ENCODE results near the gene L2HGDH. TPM values are rescaled to one million over a fixed set of nuclear protein-coding genes. Genes with fewer than 3 reads are reported as not detected.

L2HGDH gene
- total and polyA plus RNA-seq, 9 of the 15 experiments (the other 6 are each of a cell fraction or from before 2014, with no cell fraction given), result 1.7 to 16.1 (median 10.5) TPM

DNA sequence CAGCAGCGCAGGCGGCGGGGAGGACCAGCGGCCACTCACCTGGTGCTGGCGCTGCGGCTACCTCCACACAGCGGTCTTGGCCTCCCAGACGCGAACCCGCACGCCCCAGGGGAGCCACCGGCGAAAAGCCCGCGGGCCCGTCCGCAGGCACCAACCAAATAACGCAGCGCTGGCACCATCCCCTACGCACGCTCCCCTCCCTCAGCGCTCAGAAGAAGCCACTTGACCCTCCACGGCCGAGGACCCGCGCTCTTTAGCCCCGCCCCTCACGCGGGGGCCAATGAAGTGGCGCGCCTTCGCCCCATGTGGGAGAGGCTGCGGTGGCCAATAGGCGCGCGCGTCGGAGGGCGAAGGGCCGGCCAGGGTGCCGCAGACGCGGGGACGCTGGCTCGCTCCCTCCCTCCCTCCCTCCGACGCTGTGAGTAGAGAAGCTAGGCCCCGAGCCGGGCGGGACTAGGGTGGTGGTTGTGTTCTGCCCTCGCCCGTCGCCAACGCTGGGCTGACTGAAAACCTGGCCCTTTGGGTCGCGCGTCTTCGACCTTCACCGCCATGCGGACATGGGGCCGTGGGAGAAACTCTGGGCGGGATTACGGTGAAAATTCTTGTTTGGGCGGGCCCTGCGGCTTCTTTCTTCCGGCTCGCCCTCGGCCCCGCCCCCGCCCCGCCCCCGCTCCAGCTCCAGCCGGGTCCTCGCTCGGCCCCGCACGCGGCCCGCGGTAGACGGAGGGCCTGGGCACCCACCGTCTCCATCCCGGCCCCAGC, at the start of gene L2HGDH, which contains the start of gene DMAC2L (continued):
- TF ChIP-seq, protein P1, sequence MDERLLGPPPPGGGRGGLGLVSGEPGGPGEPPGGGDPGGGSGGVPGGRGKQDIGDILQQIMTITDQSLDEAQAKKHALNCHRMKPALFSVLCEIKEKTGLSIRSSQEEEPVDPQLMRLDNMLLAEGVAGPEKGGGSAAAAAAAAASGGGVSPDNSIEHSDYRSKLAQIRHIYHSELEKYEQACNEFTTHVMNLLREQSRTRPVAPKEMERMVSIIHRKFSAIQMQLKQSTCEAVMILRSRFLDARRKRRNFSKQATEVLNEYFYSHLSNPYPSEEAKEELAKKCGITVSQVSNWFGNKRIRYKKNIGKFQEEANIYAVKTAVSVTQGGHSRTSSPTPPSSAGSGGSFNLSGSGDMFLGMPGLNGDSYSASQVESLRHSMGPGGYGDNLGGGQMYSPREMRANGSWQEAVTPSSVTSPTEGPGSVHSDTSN (CRISPR knock-in tag; IDR thresholded peaks at IDR 0.05; ENCODE audit: low read depth), result no peak
- TF ChIP-seq, protein P1 (tag; conservative IDR thresholded peaks at IDR 0.05; ENCODE audit: low read depth), result no peak
- no peak for TF ChIP-seq ZNF354B (CRISPR knock-in tag; IDR thresholded peaks at IDR 0.05)
- no peak for TF ChIP-seq NFIC (IDR thresholded peaks at IDR 0.05)
- TF ChIP-seq FUS (optimal IDR thresholded peaks at IDR 0.05; ENCODE audit: low read depth, low read length), result no peak
- TF ChIP-seq, protein P2, sequence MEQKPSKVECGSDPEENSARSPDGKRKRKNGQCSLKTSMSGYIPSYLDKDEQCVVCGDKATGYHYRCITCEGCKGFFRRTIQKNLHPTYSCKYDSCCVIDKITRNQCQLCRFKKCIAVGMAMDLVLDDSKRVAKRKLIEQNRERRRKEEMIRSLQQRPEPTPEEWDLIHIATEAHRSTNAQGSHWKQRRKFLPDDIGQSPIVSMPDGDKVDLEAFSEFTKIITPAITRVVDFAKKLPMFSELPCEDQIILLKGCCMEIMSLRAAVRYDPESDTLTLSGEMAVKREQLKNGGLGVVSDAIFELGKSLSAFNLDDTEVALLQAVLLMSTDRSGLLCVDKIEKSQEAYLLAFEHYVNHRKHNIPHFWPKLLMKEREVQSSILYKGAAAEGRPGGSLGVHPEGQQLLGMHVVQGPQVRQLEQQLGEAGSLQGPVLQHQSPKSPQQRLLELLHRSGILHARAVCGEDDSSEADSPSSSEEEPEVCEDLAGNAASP (IDR thresholded peaks at IDR 0.05), result no peak
- TF ChIP-seq, protein P3, sequence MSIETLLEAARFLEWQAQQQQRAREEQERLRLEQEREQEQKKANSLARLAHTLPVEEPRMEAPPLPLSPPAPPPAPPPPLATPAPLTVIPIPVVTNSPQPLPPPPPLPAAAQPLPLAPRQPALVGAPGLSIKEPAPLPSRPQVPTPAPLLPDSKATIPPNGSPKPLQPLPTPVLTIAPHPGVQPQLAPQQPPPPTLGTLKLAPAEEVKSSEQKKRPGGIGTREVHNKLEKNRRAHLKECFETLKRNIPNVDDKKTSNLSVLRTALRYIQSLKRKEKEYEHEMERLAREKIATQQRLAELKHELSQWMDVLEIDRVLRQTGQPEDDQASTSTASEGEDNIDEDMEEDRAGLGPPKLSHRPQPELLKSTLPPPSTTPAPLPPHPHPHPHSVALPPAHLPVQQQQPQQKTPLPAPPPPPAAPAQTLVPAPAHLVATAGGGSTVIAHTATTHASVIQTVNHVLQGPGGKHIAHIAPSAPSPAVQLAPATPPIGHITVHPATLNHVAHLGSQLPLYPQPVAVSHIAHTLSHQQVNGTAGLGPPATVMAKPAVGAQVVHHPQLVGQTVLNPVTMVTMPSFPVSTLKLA (conservative IDR thresholded peaks at IDR 0.05), result peak; percentile 55 to 67; a peak in 1 of 4 replicates
- no peak for TF ChIP-seq CBX5 (IDR thresholded peaks at IDR 0.05; ENCODE audit: borderline replicate concordance, low read depth)
- TF ChIP-seq, protein P4, sequence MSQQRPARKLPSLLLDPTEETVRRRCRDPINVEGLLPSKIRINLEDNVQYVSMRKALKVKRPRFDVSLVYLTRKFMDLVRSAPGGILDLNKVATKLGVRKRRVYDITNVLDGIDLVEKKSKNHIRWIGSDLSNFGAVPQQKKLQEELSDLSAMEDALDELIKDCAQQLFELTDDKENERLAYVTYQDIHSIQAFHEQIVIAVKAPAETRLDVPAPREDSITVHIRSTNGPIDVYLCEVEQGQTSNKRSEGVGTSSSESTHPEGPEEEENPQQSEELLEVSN (IDR thresholded peaks at IDR 0.05; ENCODE audit: borderline replicate concordance in 1 of 2, extremely low read depth in 1 of 2, insufficient read depth in 1 of 2, insufficient read length in 1 of 2, low read depth in 1 of 2, low read length in 1 of 2, poor library complexity in 1 of 2, severe bottlenecking in 1 of 2), result peak; percentile 94 to 98
- TF ChIP-seq NCOA4 (IDR thresholded peaks at IDR 0.05; ENCODE audit: partially characterized antibody), result no peak
- TF ChIP-seq U2AF2 (optimal IDR thresholded peaks at IDR 0.05; ENCODE audit: low read depth, low read length), result no peak
- no peak for TF ChIP-seq RBM39 (optimal IDR thresholded peaks at IDR 0.05; ENCODE audit: low read depth, low read length)
- TF ChIP-seq CBX2 (IDR thresholded peaks at IDR 0.05; ENCODE audit: insufficient read depth, low read length, poor library complexity, severe bottlenecking), result no peak
- no peak for TF ChIP-seq ZNF324 (CRISPR knock-in tag; IDR thresholded peaks at IDR 0.05)
